Measurements from ENCODE around the gene METTL25. TPM values are rescaled to one million over a fixed set of nuclear protein-coding genes. Genes with fewer than 3 reads are reported as not detected.

METTL25 gene
- total RNA-seq, 1 experiment from 2014 or later: 2.2 TPM

- ChIA-PET POLR2A (ENCODE audit: unreplicated experiment) (no interaction called here), CTCF (no interaction called here)
- Histone ChIP-seq H3K27ac (no peak overlapping the region), H3K9me3 (ENCODE audit: insufficient read depth, low read depth) (no peaks in the 10 kb centered on the region; the same call in 1 of the 2 replicates), H3K4me3 (no peak overlapping the region), H3K4me1 (replicated peaks; ENCODE audit: insufficient read depth) (no peaks in the 10 kb centered on the region), H3K27me3 (ENCODE audit: insufficient read depth, low read depth) (no peaks in the 10 kb centered on the region), H3K79me2 (ENCODE audit: low read depth) (no peaks in the 10 kb centered on the region), H3F3A (ENCODE audit: insufficient read depth, low read depth) (no peaks in the 10 kb centered on the region), H3K4me2 (no peak overlapping the region), H3K36me3 (ENCODE audit: low read depth) (no peaks in the 10 kb centered on the region), H3K9me2 (ENCODE audit: insufficient read depth) (no peaks in the 10 kb centered on the region; the same call in 1 of the 2 replicates), H4K20me1 (ENCODE audit: insufficient read depth) (no peaks in the 10 kb centered on the region), H2AFZ (no peak overlapping the region)
- intact Hi-C loops (cut with micrococcal nuclease; ENCODE audit: unreplicated experiment): no loop called here
- no peak for DNase-seq
- BruUV-seq (replicated peaks): no TSS peak
- no peak for TF ChIP-seq EZH2 (IDR thresholded peaks at IDR 0.05; ENCODE audit: low read depth)
- TF ChIP-seq, protein P1, sequence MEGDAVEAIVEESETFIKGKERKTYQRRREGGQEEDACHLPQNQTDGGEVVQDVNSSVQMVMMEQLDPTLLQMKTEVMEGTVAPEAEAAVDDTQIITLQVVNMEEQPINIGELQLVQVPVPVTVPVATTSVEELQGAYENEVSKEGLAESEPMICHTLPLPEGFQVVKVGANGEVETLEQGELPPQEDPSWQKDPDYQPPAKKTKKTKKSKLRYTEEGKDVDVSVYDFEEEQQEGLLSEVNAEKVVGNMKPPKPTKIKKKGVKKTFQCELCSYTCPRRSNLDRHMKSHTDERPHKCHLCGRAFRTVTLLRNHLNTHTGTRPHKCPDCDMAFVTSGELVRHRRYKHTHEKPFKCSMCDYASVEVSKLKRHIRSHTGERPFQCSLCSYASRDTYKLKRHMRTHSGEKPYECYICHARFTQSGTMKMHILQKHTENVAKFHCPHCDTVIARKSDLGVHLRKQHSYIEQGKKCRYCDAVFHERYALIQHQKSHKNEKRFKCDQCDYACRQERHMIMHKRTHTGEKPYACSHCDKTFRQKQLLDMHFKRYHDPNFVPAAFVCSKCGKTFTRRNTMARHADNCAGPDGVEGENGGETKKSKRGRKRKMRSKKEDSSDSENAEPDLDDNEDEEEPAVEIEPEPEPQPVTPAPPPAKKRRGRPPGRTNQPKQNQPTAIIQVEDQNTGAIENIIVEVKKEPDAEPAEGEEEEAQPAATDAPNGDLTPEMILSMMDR (conservative IDR thresholded peaks at IDR 0.05): no peak
These were observed 149.4 kb downstream of the METTL25 start for GRCh38 chr12:82507686-82508085.

- Histone ChIP-seq H4K20me1 (ENCODE audit: insufficient read depth) (no peaks in the 10 kb centered on the region), H3K4me2 (no peak overlapping the region), H2AFZ (no peak overlapping the region), H3K36me3 (ENCODE audit: low read depth) (no peaks in the 10 kb centered on the region), H3F3A (ENCODE audit: insufficient read depth, low read depth) (no peaks in the 10 kb centered on the region), H3K79me2 (ENCODE audit: low read depth) (no peaks in the 10 kb centered on the region), H3K27ac (no peak overlapping the region), H3K9me3 (ENCODE audit: insufficient read depth, low read depth) (peaks cover 4% of the 10 kb centered on the region; the same call in 1 of the 2 replicates), H3K4me1 (replicated peaks; ENCODE audit: insufficient read depth) (no peaks in the 10 kb centered on the region), H3K9me2 (ENCODE audit: insufficient read depth) (no peaks in the 10 kb centered on the region; the same call in 1 of the 2 replicates), H3K4me3 (no peak overlapping the region), H3K27me3 (ENCODE audit: insufficient read depth, low read depth) (no peaks in the 10 kb centered on the region)
- TF ChIP-seq EZH2 (IDR thresholded peaks at IDR 0.05; ENCODE audit: low read depth): no peak
- TF ChIP-seq, protein P1 (conservative IDR thresholded peaks at IDR 0.05): no peak
- no TSS peak for BruUV-seq (replicated peaks)
- CTCF ChIA-PET: no interaction called here
- no peak for DNase-seq
- intact Hi-C loops (cut with micrococcal nuclease; ENCODE audit: unreplicated experiment): no loop called here
- POLR2A ChIA-PET (ENCODE audit: unreplicated experiment): no interaction called here
These were observed 152.1 kb downstream of the METTL25 start for GRCh38 chr12:82510386-82510785.

DNA sequence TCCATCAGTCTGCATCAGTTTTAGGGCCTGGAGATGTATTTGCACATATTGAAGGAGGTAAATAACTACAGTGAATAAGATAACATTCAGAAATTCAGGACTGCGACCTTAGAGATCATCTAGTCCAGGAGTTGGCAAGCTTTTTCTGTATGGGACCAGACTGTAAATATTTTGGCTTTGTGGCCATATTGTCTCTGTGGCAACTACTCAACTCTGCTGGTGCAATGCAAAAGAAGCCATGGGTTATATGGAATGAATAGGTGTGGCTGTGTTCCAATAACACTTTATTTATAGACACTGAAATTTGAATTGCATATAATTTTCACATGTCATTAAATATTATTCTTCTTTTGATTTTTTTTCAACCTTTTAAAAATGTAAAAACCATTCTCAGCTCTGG is 156.6 kb downstream of the METTL25 start:
- CTCF ChIA-PET: no interaction called here
- intact Hi-C loops (cut with micrococcal nuclease; ENCODE audit: unreplicated experiment): no loop called here

More for the DNA sequence above, 156.6 kb downstream of the METTL25 start:
- Histone ChIP-seq H2AFZ (no peak overlapping the region), H3F3A (ENCODE audit: insufficient read depth, low read depth) (no peaks in the 10 kb centered on the region), H3K36me3 (ENCODE audit: low read depth) (no peaks in the 10 kb centered on the region), H3K4me2 (no peak overlapping the region), H3K4me3 (no peak overlapping the region), H3K27ac (no peak overlapping the region), H3K27me3 (ENCODE audit: insufficient read depth, low read depth) (no peaks in the 10 kb centered on the region), H3K79me2 (ENCODE audit: low read depth) (no peaks in the 10 kb centered on the region), H3K9me2 (ENCODE audit: insufficient read depth) (no peaks in the 10 kb centered on the region), H3K9me3 (ENCODE audit: insufficient read depth, low read depth) (0 out of 2 replicates have a peak, but pooled peaks cover 4% of the 10 kb centered on the region), H3K4me1 (replicated peaks; ENCODE audit: insufficient read depth) (no peaks in the 10 kb centered on the region), H4K20me1 (ENCODE audit: insufficient read depth) (no peaks in the 10 kb centered on the region)
- DNase-seq: no peak
- TF ChIP-seq EZH2 (IDR thresholded peaks at IDR 0.05; ENCODE audit: low read depth): no peak
- TF ChIP-seq, protein P1 (conservative IDR thresholded peaks at IDR 0.05): no peak
- POLR2A ChIA-PET (ENCODE audit: unreplicated experiment): no interaction called here
- BruUV-seq (replicated peaks): no TSS peak
